ENCODE measurements around the gene C3orf18.

GRCh38 chr3:50533316-50533715 is 34.2 kb downstream of the C3orf18 start:
- TF ChIP-seq CTCF (IDR thresholded peaks at IDR 0.05; ENCODE audit: poor library complexity, severe bottlenecking) = no peak
- no peak for TF ChIP-seq RAD21 (conservative IDR thresholded peaks at IDR 0.05)
- TF ChIP-seq REST (IDR thresholded peaks at IDR 0.05; ENCODE audit: borderline replicate concordance) = no peak
- no peak for TF ChIP-seq EP300 (conservative IDR thresholded peaks at IDR 0.05; ENCODE audit: poor library complexity, severe bottlenecking)
- TF ChIP-seq MXI1 (conservative IDR thresholded peaks at IDR 0.05; ENCODE audit: poor library complexity, severe bottlenecking) = peak; percentile 35
- TF ChIP-seq EZH2 (IDR thresholded peaks at IDR 0.05; ENCODE audit: borderline replicate concordance, insufficient read depth, low read length, poor library complexity, severe bottlenecking) = no peak
- TF ChIP-seq POLR2AphosphoS5 (IDR thresholded peaks at IDR 0.05) = no peak

Measured in neural cell (in vitro differentiated cells).